Activated CD4-positive, alpha-beta T cell treated with anti-CD3 and anti-CD28 coated beads, Interleukin-2, amount 50 U/mL, for 1 hour (primary cell): ENCODE measurements around the gene KIF7.

Source experiments
- DNase-seq: peaks from one replicate; pipeline ENCODE4 v3.0.0-alpha.2; 2020

KIF7 gene

DNA sequence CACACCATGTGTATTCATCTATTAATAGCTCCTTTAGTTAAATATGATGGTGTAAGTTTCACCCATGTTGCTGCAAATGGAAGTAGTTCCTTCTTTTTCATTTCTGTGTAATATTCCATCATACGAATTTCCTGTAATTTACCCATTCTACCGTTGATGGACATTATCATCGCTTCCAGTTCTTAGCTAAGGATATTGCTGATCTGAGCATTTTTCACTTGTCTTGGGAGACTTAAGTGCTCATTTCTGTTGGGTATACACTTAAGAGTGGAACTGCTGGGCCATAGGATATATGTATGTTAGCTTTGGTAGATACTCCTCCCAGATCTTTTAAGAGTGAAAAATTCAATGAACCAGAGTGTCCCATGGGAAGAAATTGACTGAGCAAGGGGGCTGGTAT lies 12.9 kb upstream of the KIF7 start:
- DNase-seq = no peak

GRCh38 chr15:89667706-89667960 lies 12.4 kb upstream of the KIF7 start:
- DNase-seq = no peak

DNA sequence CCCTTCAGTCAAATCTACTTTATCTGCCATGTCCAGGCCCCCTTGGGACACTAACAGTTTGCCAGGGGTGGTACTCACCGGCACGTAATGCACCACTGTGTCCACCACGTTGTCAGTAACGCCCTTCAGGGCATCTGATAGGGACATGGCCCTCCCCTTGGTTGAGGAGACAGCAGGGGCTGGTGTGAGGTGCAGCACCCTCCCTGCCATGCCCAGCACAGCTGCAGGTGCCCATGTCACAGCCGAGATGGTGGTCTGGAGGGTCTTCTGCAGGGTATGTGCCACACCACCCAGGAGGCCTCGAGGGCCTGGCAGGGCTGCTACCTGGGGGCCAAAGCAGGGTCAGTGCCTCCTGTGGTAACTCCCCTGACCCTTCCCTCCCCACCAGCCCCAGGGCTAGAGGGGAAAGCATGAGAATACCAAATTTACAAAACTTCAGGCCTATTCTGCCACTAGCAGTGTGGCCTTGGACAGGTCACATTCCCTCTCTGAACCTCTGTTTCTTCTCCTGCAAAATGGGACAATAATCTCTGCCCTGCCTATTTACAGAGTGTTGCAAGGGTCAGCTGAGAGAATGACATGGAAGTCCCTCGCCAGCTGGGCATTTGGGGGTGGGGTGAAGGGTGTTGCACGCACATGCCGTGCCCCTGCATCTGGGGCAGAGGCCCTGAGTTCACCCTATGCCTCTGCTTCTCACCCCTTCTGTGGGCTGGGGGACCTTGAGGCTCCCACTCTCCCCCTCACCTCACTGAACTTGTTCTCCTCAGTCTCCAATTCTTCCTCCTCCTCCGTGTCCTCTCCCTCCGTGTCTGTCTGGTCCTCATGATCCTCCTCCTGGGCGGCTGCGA lies 11.8 kb upstream of the KIF7 start:
- no peak for DNase-seq

- DNase-seq = no peak
Observed at GRCh38 chr15:89666184-89666857, 11.1 kb upstream of the KIF7 start.

DNA sequence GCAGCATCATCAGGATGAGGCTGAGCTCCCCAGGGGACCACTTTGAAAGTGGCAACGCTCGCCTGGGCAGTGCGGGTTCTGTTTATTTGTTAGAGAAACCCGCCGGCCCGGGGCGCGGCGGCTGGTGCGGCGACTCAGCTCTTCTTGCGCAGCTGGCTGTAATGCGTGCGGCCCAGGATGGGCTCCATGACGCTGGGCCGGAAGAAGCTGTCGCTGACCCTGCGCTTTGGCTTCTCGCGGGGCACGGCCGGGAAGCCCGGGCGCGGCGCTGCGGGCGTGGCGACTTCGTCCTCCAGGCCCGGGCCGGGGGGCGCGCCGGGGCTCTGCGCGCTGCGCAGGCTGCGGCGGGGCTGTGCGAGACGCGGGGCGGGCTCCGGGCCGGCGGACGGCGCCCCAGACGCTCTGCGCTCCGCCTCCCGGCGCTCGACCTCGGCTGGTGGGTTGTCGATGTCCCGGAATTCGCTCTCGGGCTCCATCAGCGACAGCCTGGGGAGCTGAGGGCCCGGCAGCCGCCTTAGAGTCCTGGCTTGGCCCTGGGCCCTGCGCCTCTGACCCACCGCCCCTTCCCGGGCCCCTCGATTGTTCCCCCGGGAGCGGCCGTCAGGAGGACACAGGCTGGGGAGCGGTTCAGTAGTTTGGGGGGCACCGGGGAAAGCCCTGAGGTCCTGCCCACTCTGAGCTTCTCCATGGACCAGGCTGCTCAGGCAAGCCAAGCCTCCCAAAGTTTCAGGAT lies 10.3 kb upstream of the KIF7 start:
- DNase-seq = no peak

DNA sequence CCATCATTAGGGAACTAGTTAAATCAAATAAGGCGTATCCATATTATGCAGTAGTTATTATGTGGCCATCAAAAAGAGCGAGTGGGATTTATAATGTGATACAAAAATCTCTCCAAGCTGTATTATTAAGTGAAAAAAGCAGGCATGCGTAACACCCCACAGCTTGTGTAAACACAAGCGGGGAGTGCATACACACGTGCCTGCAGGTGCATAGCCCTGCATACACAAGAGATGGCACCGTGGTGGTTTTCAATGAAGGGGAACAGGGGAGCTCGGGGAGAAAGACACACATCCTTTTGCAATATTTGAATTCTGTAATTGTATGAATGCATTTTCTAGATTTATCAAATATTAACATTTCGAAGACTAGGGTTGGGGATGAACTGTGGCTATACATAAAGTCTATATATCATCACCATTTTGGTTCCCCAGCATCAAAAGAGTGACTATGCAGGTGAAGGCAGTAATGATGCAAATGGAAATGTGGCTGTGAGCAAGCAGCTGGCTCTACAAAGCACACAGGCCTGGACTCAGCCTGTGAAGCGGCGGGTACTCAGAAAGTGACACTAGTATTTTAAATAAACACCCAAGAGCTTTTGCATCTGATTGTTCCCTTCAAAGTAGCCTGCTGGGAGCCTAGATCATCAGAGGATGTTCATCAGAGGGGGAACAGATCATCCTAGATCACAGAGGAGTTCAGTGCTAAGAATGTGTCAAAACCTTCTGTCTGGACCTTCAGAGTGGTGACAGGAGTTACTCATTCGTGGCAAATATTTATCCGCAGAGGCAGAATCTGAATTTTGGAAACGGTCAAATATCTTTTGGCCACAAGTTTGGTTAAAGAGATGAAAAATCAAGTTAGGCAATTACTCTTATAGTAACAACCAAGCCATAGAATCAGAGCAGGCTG lies 9.4 kb upstream of the KIF7 start:
- no peak for DNase-seq

- DNase-seq = no peak
Observed at GRCh38 chr15:89662893-89663626, 7.8 kb upstream of the KIF7 start.

DNA sequence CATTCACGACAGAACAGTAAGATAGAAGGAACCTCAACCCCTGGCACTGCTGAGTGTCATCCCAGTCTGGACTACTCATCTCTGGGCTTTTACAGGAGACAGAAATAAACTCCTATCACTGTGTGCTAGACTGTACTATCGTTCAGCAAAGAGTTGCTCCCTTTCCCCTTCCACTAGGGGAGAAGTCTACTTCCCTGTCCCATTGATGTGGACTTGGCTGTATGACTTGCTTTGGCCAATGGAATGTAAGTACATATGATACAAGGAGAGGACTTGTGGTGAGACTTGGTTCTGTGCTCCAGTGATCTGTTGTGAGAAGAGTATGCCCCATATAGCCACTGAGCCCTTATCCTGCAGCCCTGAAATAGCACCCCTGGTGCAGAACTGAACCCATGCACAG lies 5.3 kb upstream of the KIF7 start:
- DNase-seq = no peak

DNA sequence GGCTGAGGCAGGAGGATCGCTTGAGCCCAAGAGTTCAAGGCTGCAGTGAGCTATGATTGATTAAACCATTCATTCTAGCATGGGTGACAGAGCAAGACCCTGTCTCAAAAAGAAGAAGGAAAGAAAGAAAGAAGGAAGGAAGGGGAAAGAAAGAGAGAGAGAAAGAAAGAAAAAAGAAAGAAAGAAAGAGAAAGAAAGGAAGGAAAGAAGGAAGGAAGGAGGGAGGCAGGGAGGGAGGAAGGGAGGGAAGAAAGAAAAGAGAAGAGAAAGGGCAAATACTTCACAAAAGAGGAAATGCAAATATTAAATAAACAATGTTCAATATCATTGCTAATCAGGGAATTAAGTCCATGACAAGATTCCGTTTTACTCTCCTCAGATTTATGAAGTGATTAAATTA lies 4.0 kb upstream of the KIF7 start:
- DNase-seq = no peak

DNA sequence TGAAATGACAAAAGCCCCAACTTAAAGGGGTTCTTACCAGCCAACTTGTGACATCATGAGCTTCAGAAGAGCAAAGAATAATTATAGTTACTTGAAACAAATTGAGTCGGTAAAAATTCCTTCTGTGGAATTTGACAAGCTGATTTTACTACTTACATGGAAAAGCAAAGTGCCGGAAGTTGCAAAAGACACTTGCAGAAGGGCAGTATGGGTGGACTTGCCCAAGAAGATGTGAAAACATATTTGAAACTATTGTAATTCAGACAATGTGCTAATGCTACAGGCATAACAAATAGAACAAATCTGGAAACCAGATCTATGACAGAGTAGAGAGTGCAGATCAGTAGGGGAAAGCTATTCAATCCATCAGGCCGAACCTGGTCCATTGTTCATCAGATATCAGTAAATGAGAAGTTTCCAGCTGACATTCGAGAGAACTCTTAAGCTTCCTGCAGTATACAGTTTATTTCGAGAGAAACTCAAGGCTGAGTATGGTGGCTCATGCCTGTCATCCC lies 2.5 kb upstream of the KIF7 start:
- DNase-seq = no peak

- no peak for DNase-seq
Observed at GRCh38 chr15:89656116-89656815, 999 bp upstream of the KIF7 start.

DNA sequence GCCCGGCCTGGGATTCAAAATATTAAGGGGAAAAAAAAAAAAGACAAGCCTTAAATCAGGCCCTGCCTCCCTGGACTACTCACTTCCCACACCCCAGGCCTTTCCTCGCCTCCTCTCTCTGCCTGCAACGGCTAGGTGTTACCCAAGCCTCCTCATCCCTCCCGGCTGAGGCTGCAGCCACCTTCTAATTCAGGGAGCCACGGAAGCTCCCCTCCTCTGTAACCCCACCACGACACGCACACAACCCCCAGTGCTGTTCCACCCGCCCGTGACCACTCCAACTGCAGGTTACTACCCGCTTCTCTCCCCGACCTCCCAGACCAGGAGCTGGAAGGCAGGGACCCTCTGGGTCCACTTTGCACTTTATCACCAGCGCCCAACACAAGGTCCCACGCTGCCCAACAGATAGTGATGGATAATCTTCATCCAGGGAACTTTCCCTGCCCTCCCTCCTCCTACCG lies 936 bp downstream of the KIF7 start:
- DNase-seq = no peak

DNA sequence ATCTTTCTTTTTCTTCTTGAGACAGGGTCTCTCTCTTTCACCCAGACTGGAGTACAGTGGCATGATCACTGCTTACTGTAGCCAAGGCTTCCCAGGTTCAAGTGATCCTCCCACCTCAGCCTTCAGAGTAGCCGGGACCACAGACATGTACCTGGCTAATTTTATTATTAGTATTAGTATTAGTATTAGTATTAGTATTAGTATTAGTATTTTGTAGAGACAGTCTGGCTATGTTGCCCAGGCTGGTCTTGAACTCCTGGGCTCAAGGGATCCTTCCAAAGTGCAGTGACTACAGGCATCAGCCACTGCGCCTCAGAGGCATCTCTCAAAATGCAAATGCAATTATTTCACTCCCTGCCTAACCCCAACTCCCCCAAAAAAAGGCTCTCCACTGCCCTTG lies 1.7 kb downstream of the KIF7 start:
- no peak for DNase-seq

GRCh38 chr15:89652666-89653065 lies 2.6 kb downstream of the KIF7 start:
- DNase-seq = no peak

- DNase-seq = no peak
Observed at GRCh38 chr15:89652131-89652530, 3.1 kb downstream of the KIF7 start.

GRCh38 chr15:89649716-89650115 lies 5.6 kb downstream of the KIF7 start:
- no peak for DNase-seq

DNA sequence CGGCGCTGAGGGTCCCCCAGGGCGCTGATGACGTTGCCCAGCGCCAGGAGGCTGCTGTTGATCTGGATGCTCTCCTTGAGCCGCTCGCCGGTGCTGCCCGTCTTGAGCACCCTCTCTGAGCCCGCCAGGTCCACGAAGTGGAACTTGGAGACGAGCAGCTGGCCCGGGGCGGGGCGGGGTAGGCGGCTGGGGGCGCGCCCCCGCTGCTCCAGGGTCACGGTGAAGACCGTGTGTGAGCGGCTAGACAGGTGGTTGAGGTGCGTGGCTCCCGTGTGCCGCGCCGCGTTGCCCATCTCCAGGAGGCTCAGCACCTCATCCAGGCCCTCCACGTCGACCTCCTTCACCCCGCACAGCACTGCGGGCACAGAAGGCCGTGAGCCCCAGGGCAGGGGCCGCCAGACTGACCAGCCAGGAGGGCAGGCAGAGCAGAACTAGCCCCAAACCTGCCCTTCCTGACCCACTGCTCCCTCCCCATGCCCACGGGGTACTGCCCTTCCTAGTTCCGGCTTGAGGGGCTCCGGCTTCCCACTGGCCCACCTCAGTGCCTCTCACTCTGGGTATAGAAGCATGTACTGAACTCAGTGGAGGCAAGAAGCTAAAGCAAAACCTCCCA lies 6.1 kb downstream of the KIF7 start:
- DNase-seq = no peak

DNA sequence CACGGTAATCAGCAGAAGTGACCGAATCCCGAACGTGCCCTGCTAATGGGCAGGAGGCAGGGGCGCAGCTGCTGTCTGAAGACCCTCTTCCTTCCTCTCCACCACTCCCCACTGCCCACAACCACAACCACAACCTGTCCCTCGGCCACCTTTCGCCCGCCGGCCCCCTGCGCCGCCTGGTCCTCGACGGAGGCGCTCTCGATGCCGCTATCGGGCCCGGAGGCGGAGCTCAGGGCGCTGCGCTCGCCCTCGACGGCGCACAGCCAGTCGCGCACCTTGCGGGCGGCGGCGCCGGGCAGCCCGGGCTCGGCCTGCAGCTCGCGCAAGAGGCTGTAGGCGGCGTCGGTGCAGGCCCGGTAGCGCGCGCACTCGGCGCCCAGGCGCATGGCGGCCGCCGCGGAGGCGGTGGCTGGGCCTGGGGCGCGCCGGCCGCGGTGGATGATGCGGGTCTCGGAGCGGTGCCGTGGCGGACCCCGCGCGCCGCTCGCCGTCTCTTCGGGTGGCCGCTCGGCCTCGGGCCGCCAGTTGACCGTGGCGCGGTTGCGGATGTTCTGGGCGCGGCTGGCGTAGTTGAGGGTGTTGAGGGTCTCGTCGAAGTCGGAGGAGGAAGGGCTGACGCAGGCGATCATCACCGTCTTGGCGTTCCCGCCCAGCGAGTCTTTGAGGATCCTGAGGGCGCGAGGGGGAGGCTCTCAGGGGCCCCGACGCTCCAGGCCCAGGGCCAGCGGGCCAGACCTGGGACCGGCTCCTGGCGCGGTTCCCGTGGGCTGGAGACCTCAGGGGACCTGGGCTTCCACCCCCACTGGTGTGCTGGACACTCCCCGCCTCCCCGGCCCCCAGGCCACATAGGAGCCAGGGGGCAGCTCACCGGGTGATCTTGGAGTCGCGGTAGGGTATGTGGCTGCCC lies 6.9 kb downstream of the KIF7 start:
- DNase-seq = no peak

- DNase-seq = peak; percentile 55
Observed at GRCh38 chr15:89647191-89647851, 7.9 kb downstream of the KIF7 start.
